Peyer's patch (tissue), 4 donors: ENCODE data around the gene TNFRSF8.

Experiments
- CTCF ChIP-seq, 6 experiments: fragments of 450-650 bp in 4 of 6; fragments of 200-600 bp in 2 of 6; sonication (generic) in 1 of 6; IDR thresholded peaks; one replicate each; pipeline ENCODE4 v1.5.1; 2017 to 2019; ENCODE audit warnings: antibody characterized with exemption in 6 of 6, mild to moderate bottlenecking in 3 of 6, moderate library complexity in 1 of 6
- POLR2A ChIP-seq, 2 donors: fragments of 450-650 bp; IDR thresholded peaks; one replicate each; pipeline ENCODE4 v1.5.1; 2017; ENCODE audit warnings: antibody characterized with exemption in 2 of 2, mild to moderate bottlenecking in 2 of 2, moderate library complexity in 2 of 2

GRCh38 chr1:12142141-12142823 lies 79.2 kb downstream of the TNFRSF8 start:
- TF ChIP-seq CTCF (IDR thresholded peaks at IDR 0.05) (no peak), POLR2A (IDR thresholded peaks at IDR 0.05) (no peak)
